IMR-90 (cell line): ENCODE data around the gene EXOC3L2. TPM values are rescaled to one million over a fixed set of nuclear protein-coding genes. Genes with fewer than 3 reads are reported as not detected.

Experiments
- ATAC-seq: fragments of 200-7000 bp; cut with Tn5 transposase; 2 replicates; pipeline ENCODE4 v1.9.1; 2020; ENCODE audit warnings: low read depth, mild to moderate bottlenecking, moderate library complexity
- BruUV-seq: library from RNA; stranded (reverse); fragments of 400-500 nt; replicated peaks from 2 replicates; lab custom pipeline; 2021; lab: Mats Ljungman, UMichigan
- CTCF ChIA-PET: fragments of 300-600 bp; formaldehyde crosslinking; extraction: SDS; loops from one replicate; lab custom pipeline; 2021; ENCODE audit warnings: antibody characterized with exemption; lab: Yijun Ruan, JAX
- POLR2A ChIA-PET: fragments of 300-600 bp; sonication (Branson Sonifier 250); formaldehyde crosslinking; loops from one replicate; lab custom pipeline; 2022; ENCODE audit warnings: antibody characterized with exemption; ENCODE audit not compliant: unreplicated experiment; lab: Charles Lee
- DNase-seq: peaks from one replicate; pipeline ENCODE4 v3.0.0; 2013
- H2AFZ ChIP-seq: replicated peaks from 2 replicates; pipeline ENCODE3; 2013; ENCODE audit warnings: low read length, mild to moderate bottlenecking; ENCODE audit not compliant: poor library complexity
- H2AK5ac ChIP-seq: 2 replicates; pipeline ENCODE4 v1.6.1; 2013; ENCODE audit warnings: low read depth, low read length, inconsistent platforms
- H2AK9ac ChIP-seq: replicated peaks from 2 replicates; pipeline ENCODE3; 2013; ENCODE audit warnings: mild to moderate bottlenecking, low read depth, low read length, moderate library complexity; ENCODE audit not compliant: poor library complexity
- H2BK120ac ChIP-seq: 2 replicates; pipeline ENCODE4 v1.6.1; 2013; ENCODE audit warnings: low read depth, low read length, inconsistent platforms
- H2BK15ac ChIP-seq: 3 replicates; pipeline ENCODE4 v1.6.1; 2013; ENCODE audit warnings: low read depth, low read length, inconsistent platforms
- H2BK20ac ChIP-seq: 2 replicates; pipeline ENCODE4 v1.6.1; 2013; ENCODE audit warnings: low read depth, mild to moderate bottlenecking, inconsistent platforms, low read length, moderate library complexity
- H2BK5ac ChIP-seq: 2 replicates; pipeline ENCODE4 v1.6.1; 2013; ENCODE audit warnings: mild to moderate bottlenecking, low read depth, low read length, inconsistent platforms; ENCODE audit not compliant: poor library complexity, severe bottlenecking
- H3K14ac ChIP-seq: replicated peaks from 2 replicates; pipeline ENCODE4 v1.6.1; 2013; ENCODE audit warnings: low read depth, low read length, inconsistent platforms
- H3K18ac ChIP-seq: 2 replicates; pipeline ENCODE4 v1.6.1; 2013; ENCODE audit warnings: low read depth, low read length, control low read depth
- H3K23ac ChIP-seq: 2 replicates; pipeline ENCODE4 v1.6.1; 2013; ENCODE audit warnings: low read depth, low read length, inconsistent platforms
- H3K27ac ChIP-seq: 2 replicates; pipeline ENCODE4 v1.5.1; 2013; ENCODE audit warnings: mild to moderate bottlenecking, control low read depth, low read length; ENCODE audit not compliant: insufficient read depth
- H3K27me3 ChIP-seq: 2 replicates; pipeline ENCODE4 v1.6.1; 2013; ENCODE audit warnings: low read length; ENCODE audit not compliant: control insufficient read depth, insufficient read depth
- H3K36me3 ChIP-seq: 2 replicates; pipeline ENCODE4 v1.6.1; 2013; ENCODE audit warnings: low read length, mixed read lengths; ENCODE audit not compliant: control insufficient read depth, insufficient read depth
- H3K4ac ChIP-seq: 2 replicates; pipeline ENCODE4 v1.6.1; 2013; ENCODE audit warnings: low read depth, low read length, inconsistent platforms
- H3K4me1 ChIP-seq: 2 replicates; pipeline ENCODE4 v1.6.1; 2013; ENCODE audit warnings: low read length, mixed read lengths; ENCODE audit not compliant: control insufficient read depth, insufficient read depth
- H3K4me2 ChIP-seq: 2 replicates; pipeline ENCODE4 v1.6.1; 2013; ENCODE audit warnings: low read depth, mild to moderate bottlenecking, control low read depth, low read length, moderate library complexity
- H3K4me3 ChIP-seq: 2 replicates; pipeline ENCODE4 v1.5.1; 2013; ENCODE audit warnings: low read depth, mild to moderate bottlenecking, control low read depth, low read length, moderate library complexity; ENCODE audit not compliant: insufficient read depth
- H3K56ac ChIP-seq: 2 replicates; pipeline ENCODE4 v1.6.1; 2013; ENCODE audit warnings: low read length, inconsistent platforms; ENCODE audit not compliant: insufficient read depth; ENCODE audit errors: extremely low read depth
- H3K79me1 ChIP-seq, 2 experiments: 2 replicates each; pipeline ENCODE4 v1.6.1; 2013; ENCODE audit warnings: low read length in 2 of 2, inconsistent platforms in 1 of 2, low read depth in 1 of 2
- H3K9ac ChIP-seq: 2 replicates; pipeline ENCODE4 v1.6.1; 2013; ENCODE audit warnings: low read depth, low read length, control low read depth
- H3K9me1 ChIP-seq: 2 replicates; pipeline ENCODE4 v1.6.1; 2013; ENCODE audit warnings: low read length, inconsistent platforms; ENCODE audit not compliant: insufficient read depth
- H3K9me3 ChIP-seq: 2 replicates; pipeline ENCODE4 v1.6.1; 2013; ENCODE audit warnings: low read length; ENCODE audit not compliant: control insufficient read depth, insufficient read depth
- H4K20me1 ChIP-seq: 2 replicates; pipeline ENCODE4 v1.6.1; 2013; ENCODE audit warnings: low read length, inconsistent platforms; ENCODE audit not compliant: insufficient read depth
- H4K5ac ChIP-seq: 2 replicates; pipeline ENCODE4 v1.6.1; 2013; ENCODE audit warnings: mild to moderate bottlenecking, low read depth, low read length, control low read depth
- H4K8ac ChIP-seq, 2 experiments: 2 replicates each; pipeline ENCODE4 v1.6.1; 2013; ENCODE audit warnings: low read depth in 2 of 2, low read length in 2 of 2, control low read depth in 1 of 2, inconsistent platforms in 1 of 2
- H4K91ac ChIP-seq: 2 replicates; pipeline ENCODE4 v1.6.1; 2013; ENCODE audit warnings: low read depth, low read length, inconsistent platforms; ENCODE audit not compliant: insufficient read depth
- ELK1 ChIP-seq: fragments of 150-350 bp; IDR thresholded peaks from 2 replicates; pipeline ENCODE4 v1.6.1; 2016; ENCODE audit warnings: low read depth, mild to moderate bottlenecking, low read length, moderate library complexity, borderline replicate concordance
- RAD21 ChIP-seq: IDR thresholded peaks from 2 replicates; pipeline ENCODE4 v1.6.1; 2012; ENCODE audit warnings: low read length, improper control_type of control experiment
- RCOR1 ChIP-seq: IDR thresholded peaks from 2 replicates; pipeline ENCODE4 v1.6.1; 2012; ENCODE audit warnings: mild to moderate bottlenecking, low read length, improper control_type of control experiment; ENCODE audit not compliant: insufficient replicate concordance
- RFX5 ChIP-seq: IDR thresholded peaks from 2 replicates; pipeline ENCODE4 v1.8.0; 2012; ENCODE audit warnings: low read depth, mild to moderate bottlenecking, low read length, moderate library complexity
- USF2 ChIP-seq: fragments of 150-350 bp; IDR thresholded peaks from 2 replicates; pipeline ENCODE4 v1.6.1; 2017; ENCODE audit warnings: mild to moderate bottlenecking, antibody characterized with exemption, low read length, low read depth
- WGBS, 2 experiments: methylation state at CpG; one replicate each; pipeline versions ENCODE4 v1.1.5 to v1.1.7; 2013; ENCODE audit warnings: missing lambda C conversion rate in 2 of 2; ENCODE audit not compliant: insufficient read length in 1 of 2; ENCODE audit errors: extremely low coverage in 2 of 2; 5-methylcytosine and 5-hydroxymethylcytosine counted together
- dilution Hi-C: fragments of 300-500 bp; cut with HindIII; formaldehyde crosslinking; loops from one replicate; pipeline ENCODE4 v1.14.3; 2018; ENCODE audit warnings: low sequenced_read_pairs; ENCODE audit not compliant: unreplicated experiment
- in situ Hi-C: fragments of 300-500 bp; cut with MboI; formaldehyde crosslinking; loops from 3 replicates; pipeline ENCODE4 v1.14.3; 2019; ENCODE audit warnings: low sequenced_read_pairs, inconsistent platforms, mixed read lengths
- intact Hi-C: fragments of 100-400 bp; cut with micrococcal nuclease; formaldehyde crosslinking; loops from 2 replicates; pipeline ENCODE4 v1.10.0; 2022
- polyA plus RNA-seq, 3 experiments: library from polyadenylated mRNA; depleted of rRNA; stranded (reverse); fragments of >200 nt; gene quantifications; 2 replicates each; pipeline ENCODE4 v1.2.3, GENCODE V29; 2012; ENCODE audit warnings: low replicate concordance in 1 of 3
- total RNA-seq: library from RNA; depleted of rRNA; stranded (reverse); fragments of >200 nt; gene quantifications from 2 replicates; pipeline ENCODE4 v1.2.3, GENCODE V29; 2012
- TF ChIP-seq, protein P1 (sequence below): conservative IDR thresholded peaks from 2 replicates; pipeline ENCODE4 v1.5.1; 2012; ENCODE audit warnings: mild to moderate bottlenecking, low read depth, low read length, improper control_type of control experiment

The EXOC3L2 gene
- total and polyA plus RNA-seq, 2 of the 4 experiments (the other 2 are of a cell fraction) = 0.03 TPM; not detected in 1

DNA sequence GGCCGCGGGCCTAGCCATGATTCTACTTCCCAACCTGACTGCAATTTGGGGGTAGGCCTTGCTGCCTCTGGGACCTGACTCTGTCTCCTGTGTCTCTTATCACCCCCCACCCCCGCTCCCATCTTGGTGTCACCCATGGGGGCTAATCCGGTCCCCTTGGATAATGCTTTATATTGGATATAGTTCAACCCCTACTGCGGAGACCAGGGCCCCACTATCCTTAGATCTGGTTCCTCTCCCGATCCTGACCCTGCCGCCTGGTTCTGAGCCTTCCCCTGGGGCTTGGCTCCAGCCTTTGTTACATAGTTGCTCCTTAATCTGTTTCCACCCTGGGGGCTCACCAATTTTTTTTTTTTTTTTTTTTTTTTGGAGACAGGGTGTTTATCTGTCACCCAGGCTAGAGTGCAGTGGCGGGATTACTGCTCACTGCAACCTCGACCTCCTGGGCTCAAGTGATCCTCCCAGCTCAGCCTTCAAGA is 65.3 kb downstream of the EXOC3L2 start:
- Histone ChIP-seq H3K23ac (peak overlapping the region; percentile 68; the same call in 1 of the 2 replicates), H2AFZ (peak overlapping the region; percentile 99), H3K4ac (no peak overlapping the region), H3K9ac (peak overlapping the region; percentile 69), H3K79me1 (peaks cover 11 to 45% of the 10 kb centered on the region in 2 experiments), H3K4me1 (peaks cover 4% of the 10 kb centered on the region; the same call in 1 of the 2 replicates), H3K27ac (peak overlapping the region; percentile 69), H2BK15ac (no peak overlapping the region), H3K18ac (no peak overlapping the region), H2BK120ac (no peak overlapping the region), H4K20me1 (peaks cover 16% of the 10 kb centered on the region; the same call in 1 of the 2 replicates), H2AK5ac (peak overlapping the region; percentile 43; the same call in 1 of the 2 replicates), H2BK20ac (no peak overlapping the region), H3K4me3 (peak overlapping the region; percentile 79), H2AK9ac (peak overlapping the region; percentile 98), H3K14ac (0 out of 2 replicates have a peak overlapping the region, but pooled peaks have one; percentile 14), H3K56ac (no peak overlapping the region), H4K91ac (no peak overlapping the region), H2BK5ac (no peak overlapping the region), H3K9me1 (0 out of 2 replicates have a peak, but pooled peaks cover 12% of the 10 kb centered on the region), H3K27me3 (no peaks in the 10 kb centered on the region), H4K8ac (peak overlapping the region; percentile 59 to 76; a peak in 2 of 4 replicates), H4K5ac (no peak overlapping the region), H3K36me3 (peaks cover 4% of the 10 kb centered on the region; the same call in 1 of the 2 replicates), H3K4me2 (peak overlapping the region; percentile 75), H3K9me3 (no peaks in the 10 kb centered on the region)
- ChIA-PET CTCF (no interaction called here), POLR2A (no interaction called here)
- WGBS, 2 experiments = 0% methylated on average over 2 of the region's 9 CpGs; no CpG with 5 or more reads in 1 of the 2 experiments
- intact Hi-C loops (no loop called here), dilution Hi-C loops (no loop called here), in situ Hi-C loops (no loop called here)
- TF ChIP-seq ELK1 (no peak), RCOR1 (no peak), USF2 (no peak), RAD21 (no peak), RFX5 (no peak)
- TF ChIP-seq, protein P1, sequence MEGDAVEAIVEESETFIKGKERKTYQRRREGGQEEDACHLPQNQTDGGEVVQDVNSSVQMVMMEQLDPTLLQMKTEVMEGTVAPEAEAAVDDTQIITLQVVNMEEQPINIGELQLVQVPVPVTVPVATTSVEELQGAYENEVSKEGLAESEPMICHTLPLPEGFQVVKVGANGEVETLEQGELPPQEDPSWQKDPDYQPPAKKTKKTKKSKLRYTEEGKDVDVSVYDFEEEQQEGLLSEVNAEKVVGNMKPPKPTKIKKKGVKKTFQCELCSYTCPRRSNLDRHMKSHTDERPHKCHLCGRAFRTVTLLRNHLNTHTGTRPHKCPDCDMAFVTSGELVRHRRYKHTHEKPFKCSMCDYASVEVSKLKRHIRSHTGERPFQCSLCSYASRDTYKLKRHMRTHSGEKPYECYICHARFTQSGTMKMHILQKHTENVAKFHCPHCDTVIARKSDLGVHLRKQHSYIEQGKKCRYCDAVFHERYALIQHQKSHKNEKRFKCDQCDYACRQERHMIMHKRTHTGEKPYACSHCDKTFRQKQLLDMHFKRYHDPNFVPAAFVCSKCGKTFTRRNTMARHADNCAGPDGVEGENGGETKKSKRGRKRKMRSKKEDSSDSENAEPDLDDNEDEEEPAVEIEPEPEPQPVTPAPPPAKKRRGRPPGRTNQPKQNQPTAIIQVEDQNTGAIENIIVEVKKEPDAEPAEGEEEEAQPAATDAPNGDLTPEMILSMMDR = no peak
- DNase-seq = no peak
- no TSS peak for BruUV-seq
- no peak for ATAC-seq
